NB4 (cell line): ENCODE results near the gene ERVMER34-1.

ENCODE experiments used
- POLR2A ChIP-seq: IDR thresholded peaks from 2 replicates; pipeline ENCODE4 v1.6.1; 2011; ENCODE audit warnings: mild to moderate bottlenecking; ENCODE audit not compliant: insufficient read length; ENCODE audit errors: extremely low read depth
- TF ChIP-seq, protein P1 (sequence below): IDR thresholded peaks from one replicate; pipeline ENCODE4 v1.5.1; 2012; ENCODE audit warnings: low read depth, low read length
- TF ChIP-seq, protein P2 (sequence below): IDR thresholded peaks from 2 replicates; pipeline ENCODE4 v1.6.1; 2011; ENCODE audit warnings: low read depth, low read length

DNA sequence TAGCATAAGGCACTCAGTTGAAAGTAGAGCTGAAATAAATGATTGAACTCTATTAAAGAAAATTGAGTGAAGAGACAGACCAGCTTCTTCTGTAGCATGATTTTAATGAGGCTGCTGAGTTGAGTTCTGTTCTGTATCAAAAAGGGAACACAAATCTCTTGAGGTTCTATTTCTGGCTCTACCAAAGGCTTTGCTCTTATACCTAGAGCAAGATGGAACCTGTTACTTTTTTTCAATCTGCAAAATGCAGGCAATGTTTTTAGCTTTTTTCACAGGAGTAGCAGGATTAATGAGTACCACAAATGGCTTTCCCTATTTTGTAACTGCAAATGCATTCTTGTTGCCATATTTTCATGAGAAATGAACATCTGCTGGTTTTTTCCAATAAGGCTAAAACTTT is 4.2 kb upstream of the ERVMER34-1 start:
- TF ChIP-seq, protein P1, sequence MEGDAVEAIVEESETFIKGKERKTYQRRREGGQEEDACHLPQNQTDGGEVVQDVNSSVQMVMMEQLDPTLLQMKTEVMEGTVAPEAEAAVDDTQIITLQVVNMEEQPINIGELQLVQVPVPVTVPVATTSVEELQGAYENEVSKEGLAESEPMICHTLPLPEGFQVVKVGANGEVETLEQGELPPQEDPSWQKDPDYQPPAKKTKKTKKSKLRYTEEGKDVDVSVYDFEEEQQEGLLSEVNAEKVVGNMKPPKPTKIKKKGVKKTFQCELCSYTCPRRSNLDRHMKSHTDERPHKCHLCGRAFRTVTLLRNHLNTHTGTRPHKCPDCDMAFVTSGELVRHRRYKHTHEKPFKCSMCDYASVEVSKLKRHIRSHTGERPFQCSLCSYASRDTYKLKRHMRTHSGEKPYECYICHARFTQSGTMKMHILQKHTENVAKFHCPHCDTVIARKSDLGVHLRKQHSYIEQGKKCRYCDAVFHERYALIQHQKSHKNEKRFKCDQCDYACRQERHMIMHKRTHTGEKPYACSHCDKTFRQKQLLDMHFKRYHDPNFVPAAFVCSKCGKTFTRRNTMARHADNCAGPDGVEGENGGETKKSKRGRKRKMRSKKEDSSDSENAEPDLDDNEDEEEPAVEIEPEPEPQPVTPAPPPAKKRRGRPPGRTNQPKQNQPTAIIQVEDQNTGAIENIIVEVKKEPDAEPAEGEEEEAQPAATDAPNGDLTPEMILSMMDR: no peak
- no peak for TF ChIP-seq POLR2A
- TF ChIP-seq, protein P2, sequence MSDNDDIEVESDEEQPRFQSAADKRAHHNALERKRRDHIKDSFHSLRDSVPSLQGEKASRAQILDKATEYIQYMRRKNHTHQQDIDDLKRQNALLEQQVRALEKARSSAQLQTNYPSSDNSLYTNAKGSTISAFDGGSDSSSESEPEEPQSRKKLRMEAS: no peak
